GM19397 (cell line): ENCODE measurements around the gene RBMS1.
"Not testable (repeated sequence)": the region's sequence is repeated elsewhere in the genome, so short reads cannot be mapped to it uniquely, and the experiment has no call there.

Experiments used
- ATAC-seq: cut with Tn5 transposase; IDR thresholded peaks from one replicate; pipeline ENCODE4 v1.9.1; 2021; ENCODE audit warnings: mild to moderate bottlenecking, moderate library complexity; ENCODE audit not compliant: unreplicated experiment

The RBMS1 gene

DNA sequence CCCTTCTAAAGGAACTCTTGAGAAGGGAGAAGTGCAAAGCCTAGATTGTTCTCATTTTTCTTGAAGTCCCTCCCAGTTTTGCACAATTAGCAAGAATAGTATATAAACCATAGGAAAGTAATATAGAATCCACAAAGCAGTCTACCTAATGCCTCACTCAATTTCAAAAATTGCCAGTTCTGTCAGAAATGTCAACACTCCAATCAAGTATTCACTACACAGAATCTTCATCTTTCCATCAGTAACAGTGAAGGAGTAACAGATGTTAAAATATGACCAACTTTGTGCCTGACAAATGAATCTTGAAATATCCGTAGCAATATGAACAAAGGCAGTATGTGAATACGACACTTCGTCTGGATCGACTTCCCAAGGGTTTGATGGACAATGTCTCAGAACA lies 56.3 kb downstream of the RBMS1 start:
- no peak for ATAC-seq

DNA sequence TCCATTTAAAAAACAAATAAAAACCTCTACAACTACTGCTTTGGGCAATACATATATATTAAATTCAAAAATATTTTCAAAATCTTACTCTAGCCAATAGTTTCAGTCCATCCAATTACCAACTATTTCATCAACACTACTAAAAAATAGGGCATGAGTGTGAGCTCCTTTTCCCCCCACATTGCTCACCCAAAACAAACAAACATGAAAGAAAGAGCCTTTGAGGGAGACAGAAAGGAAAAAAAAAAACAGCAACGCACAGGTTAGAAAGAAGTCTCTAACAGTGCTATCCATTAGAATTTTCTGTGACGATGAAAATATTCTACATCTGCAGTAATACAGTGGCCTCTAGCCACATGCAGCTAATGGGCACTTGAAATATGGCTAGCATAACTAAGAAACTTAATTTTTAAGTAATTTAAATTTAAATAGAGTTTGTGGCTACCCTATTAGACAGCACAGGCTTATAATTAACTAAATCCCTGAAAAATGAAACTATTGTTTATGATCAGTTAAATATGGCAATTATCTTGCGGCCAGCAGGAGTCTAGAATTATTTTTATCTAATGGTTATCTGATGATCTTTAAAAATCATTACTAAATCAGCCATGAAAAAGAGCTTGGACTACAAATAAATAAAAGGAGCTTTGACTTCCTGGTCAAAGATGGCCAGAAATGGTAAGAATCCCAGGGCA lies 59.2 kb downstream of the RBMS1 start:
- no peak for ATAC-seq

- ATAC-seq: no peak
Measured at GRCh38 chr2:160433466-160434140, 60.0 kb downstream of the RBMS1 start.

DNA sequence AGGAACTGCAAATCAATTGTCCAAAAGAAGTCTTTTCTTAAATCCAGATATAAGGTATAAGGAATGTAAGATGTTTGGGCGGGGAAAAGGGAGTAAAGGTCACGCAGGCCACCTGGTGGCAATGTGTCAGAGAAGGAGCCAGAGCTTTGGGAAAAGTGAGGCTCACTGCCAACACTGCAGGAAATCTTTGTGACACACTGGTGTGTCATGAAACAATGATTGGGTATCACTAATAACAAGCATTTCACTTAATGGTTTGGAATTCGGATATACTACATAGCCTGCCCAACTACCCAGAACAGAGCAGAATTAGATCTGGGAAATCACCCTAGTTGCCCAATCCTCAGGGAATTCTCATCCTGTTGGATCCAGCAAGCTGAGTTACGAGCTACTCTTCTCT lies 61.0 kb downstream of the RBMS1 start:
- ATAC-seq: no peak

DNA sequence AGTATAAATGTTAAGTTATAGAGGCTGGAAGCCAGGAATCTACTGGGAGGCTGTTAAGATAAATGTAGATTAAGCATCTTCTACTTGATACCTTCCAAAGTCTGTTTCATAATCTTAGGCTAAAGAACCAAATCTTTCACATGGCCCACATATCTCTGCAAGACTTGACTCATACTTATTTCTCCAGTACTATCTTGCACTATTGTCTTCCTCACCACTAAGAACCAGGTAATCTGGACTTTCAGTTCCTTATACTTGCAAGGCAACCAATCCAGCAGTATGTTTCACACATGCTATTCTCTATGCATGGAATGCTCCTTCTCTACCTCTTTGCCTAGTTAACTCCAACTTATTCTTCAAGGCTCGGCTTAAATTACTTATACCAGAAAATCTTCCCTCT lies 62.2 kb downstream of the RBMS1 start:
- no peak for ATAC-seq

DNA sequence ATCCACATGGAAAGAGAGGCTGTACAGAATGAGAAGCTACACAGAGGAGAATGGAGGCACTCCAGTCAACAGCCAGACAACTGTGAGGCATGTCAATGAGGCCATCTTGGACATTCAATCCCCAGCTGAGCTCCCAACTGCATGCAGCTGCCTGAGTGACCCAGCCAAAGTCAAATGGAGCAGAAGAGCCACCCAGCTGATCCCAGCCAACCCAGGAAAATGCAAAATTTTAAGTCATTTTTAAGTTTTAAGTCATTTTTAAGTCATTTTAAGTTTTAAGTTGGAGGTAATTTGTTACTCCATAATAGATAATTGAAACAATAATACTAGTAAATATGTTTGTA lies 63.6 kb downstream of the RBMS1 start:
- no peak for ATAC-seq

GRCh38 chr2:160429248-160430000 lies 64.2 kb downstream of the RBMS1 start:
- ATAC-seq: no peak

GRCh38 chr2:160428405-160428763 lies 65.2 kb downstream of the RBMS1 start:
- ATAC-seq: no peak

GRCh38 chr2:160427629-160428404 lies 65.8 kb downstream of the RBMS1 start:
- ATAC-seq: peak; percentile 72

GRCh38 chr2:160426604-160427003 lies 67.0 kb downstream of the RBMS1 start:
- ATAC-seq: no peak

GRCh38 chr2:160425434-160426151 lies 68.0 kb downstream of the RBMS1 start:
- no peak for ATAC-seq

DNA sequence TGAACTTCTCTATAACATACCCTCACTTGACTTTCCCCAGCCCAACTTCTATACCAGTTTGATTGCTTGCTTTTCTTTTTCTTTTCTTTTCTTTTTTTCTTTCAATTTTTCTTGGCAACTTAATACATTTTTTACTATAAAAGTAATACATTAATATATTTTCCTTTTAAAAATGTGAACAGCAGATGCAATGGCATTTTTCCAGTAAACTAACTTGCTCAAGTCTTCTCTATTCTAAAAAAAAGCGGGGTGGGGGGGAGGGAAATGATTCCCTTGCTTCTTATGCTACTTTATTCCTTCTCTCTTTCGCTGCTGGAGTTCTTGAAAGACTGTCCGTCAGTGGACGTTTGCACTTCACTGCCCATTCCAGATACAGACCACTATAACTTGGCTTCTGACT lies 70.5 kb downstream of the RBMS1 start:
- ATAC-seq: no peak

- not testable (repeated sequence) for ATAC-seq
Measured at GRCh38 chr2:160421646-160422501, 71.7 kb downstream of the RBMS1 start.

- ATAC-seq: no peak
Measured at GRCh38 chr2:160420711-160421110, 72.9 kb downstream of the RBMS1 start.

DNA sequence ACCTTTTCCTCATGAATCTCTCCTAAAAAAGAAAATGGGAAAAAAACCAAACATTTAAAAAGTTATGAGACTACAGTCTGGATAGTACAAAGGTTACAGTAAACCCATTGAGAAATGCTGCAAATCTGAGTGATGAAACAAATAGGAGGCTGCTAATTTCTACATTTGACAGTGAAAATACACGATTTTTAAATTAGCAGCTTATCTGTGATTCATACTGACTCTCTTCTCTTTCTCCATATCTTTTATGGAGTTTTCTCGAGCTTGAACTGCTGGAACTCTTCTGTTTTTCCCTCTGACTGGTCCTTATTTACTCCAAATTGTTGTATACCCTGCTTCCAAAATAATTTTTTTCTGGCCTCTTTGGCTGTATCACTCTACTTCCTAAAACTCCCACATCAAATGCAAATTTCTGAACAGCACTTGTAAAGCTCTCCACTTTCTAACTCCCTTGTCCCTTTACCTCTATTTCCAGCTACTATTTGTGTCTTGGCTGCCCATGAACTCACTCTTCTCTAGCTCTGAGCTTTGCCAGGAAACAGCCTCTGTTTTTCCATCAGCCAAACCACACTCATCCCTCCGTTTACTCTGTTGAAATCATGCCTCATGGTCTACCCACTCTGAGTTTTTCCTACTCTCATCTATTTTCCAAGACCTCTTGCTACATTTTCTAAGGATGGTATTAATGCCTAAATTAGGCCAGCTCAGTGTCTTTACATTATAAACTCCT lies 73.7 kb downstream of the RBMS1 start:
- ATAC-seq: no peak

DNA sequence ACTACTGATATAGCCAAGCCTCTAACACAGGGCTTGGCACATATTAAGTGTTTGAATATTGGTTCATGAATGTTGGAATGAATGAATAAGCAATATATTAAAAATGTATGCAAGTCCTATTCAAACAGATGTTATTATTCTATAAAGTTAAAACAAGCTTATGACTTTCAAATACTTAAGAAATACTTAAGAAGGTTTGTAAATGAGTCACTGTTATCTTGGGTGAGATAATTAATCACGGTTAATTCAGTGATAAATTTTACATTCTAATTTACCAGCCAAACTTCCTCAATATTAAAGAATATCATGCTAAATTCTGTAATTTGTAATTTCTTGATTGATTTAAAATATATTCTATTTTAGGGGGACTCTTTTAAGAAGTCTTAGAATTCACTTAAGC lies 74.8 kb downstream of the RBMS1 start:
- no peak for ATAC-seq

- ATAC-seq: no peak
Measured at GRCh38 chr2:160418398-160418765, 75.2 kb downstream of the RBMS1 start.

DNA sequence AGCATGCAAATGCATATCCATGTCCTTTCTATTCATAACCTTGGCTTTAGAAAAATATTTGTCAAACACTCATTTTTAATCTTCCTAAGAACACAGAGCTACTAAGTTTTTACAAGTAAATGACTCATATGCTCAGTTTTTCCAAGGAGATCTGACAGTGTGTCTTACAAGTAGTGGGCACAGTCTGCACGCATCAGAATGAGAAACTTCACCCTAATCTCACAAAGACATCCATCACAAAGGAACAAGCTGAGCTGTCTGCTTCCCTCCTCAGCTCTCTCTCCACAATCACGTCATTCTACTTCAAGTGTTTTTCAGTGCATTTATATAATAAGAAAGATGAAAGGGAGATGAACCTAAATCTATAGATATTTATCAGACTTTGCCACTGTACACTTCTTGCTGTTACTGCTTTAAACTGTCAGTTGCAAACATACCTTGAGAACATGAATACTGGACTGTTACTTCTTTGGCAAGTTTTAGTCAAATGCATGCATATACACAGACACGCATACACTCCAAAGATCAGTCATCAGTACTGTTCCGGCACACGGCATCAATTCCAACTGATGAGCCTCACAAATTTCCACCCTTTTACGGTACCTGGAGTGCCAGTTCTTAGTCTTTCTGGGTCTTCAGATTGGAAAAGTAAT lies 75.7 kb downstream of the RBMS1 start:
- ATAC-seq: no peak

GRCh38 chr2:160415991-160416390 lies 77.6 kb downstream of the RBMS1 start:
- no peak for ATAC-seq
